Astrocyte (in vitro differentiated cells and primary cell): Measurements from ENCODE around the gene CFAP161.

ENCODE experiments used
- EZH2 ChIP-seq: IDR thresholded peaks from 2 replicates; pipeline ENCODE4 v1.6.1; 2012; ENCODE audit warnings: mild to moderate bottlenecking, low read length, inconsistent platforms; ENCODE audit not compliant: insufficient read depth
- TF ChIP-seq, protein P1 (sequence below): IDR thresholded peaks from 2 replicates; pipeline ENCODE4 v1.5.1; 2011; ENCODE audit warnings: low read depth, mild to moderate bottlenecking, inconsistent platforms, low read length, moderate library complexity; ENCODE audit not compliant: insufficient read depth

DNA sequence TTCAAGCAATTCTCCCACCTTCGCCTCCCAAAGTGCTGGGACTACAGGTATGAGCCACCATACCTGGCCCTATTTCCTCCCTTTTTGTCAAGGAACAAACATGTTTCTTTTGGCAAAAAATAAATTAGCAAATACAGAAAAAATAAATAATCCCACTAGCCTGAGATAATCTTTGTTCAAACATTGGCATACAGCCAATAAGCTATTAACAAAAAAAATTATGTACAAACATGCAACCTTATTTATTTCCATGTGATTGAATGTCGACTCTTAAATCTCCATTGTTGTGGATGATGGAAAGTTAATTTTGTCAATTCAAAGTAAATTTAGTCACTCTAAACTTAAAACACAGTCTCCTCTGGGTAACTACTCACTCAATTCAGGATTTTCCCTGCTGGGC lies 44.3 kb downstream of the CFAP161 start:
- TF ChIP-seq EZH2 = no peak
- TF ChIP-seq, protein P1, sequence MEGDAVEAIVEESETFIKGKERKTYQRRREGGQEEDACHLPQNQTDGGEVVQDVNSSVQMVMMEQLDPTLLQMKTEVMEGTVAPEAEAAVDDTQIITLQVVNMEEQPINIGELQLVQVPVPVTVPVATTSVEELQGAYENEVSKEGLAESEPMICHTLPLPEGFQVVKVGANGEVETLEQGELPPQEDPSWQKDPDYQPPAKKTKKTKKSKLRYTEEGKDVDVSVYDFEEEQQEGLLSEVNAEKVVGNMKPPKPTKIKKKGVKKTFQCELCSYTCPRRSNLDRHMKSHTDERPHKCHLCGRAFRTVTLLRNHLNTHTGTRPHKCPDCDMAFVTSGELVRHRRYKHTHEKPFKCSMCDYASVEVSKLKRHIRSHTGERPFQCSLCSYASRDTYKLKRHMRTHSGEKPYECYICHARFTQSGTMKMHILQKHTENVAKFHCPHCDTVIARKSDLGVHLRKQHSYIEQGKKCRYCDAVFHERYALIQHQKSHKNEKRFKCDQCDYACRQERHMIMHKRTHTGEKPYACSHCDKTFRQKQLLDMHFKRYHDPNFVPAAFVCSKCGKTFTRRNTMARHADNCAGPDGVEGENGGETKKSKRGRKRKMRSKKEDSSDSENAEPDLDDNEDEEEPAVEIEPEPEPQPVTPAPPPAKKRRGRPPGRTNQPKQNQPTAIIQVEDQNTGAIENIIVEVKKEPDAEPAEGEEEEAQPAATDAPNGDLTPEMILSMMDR = no peak
